Measurements from ENCODE around the gene SPATA31D3.
"Not testable (repeated sequence)": the region's sequence is repeated elsewhere in the genome, so short reads cannot be mapped to it uniquely, and the experiment has no call there.

The SPATA31D3 gene

DNA sequence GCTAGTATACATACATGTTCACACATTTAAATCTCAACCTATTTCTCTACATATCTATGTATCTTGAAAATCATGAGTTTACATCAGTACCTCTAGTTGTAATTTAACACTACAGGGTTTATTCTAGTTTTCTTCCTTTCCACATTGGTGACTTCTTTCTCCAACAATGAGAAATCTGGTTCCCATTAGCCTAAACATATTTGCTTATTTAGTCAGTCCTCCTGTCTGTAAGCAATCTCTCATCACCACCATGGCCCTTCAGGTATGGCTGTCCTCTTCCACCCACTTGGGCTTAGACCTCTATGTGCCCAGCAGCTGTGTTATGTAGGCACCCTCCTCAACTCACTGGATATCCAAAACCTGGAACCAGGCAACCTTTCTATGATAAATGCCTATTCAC lies 37.3 kb downstream of the SPATA31D3 start:
- DNase-seq = no peak

- DNase-seq = no peak
Observed at GRCh38 chr9:81981883-81982282, 38.6 kb downstream of the SPATA31D3 start.

DNA sequence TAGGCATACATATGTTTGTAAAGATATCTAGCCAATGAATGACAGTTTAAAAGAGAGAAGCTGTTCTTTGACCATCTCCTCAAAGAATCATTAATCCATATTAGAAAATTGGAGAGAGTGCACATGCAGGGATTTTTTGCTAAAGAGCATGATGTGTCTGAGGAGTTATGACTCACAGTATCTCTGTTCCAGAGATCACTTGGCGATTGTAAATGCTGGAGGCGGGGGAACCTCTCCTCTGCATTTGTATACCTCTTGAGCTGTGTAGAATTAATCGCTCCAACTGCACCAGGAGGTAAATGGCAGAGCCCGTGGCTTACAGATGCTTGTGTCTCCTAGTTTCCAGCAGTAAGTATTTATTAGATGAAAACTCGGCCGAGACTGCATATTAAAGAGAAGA lies 41.6 kb downstream of the SPATA31D3 start:
- DNase-seq = no peak

DNA sequence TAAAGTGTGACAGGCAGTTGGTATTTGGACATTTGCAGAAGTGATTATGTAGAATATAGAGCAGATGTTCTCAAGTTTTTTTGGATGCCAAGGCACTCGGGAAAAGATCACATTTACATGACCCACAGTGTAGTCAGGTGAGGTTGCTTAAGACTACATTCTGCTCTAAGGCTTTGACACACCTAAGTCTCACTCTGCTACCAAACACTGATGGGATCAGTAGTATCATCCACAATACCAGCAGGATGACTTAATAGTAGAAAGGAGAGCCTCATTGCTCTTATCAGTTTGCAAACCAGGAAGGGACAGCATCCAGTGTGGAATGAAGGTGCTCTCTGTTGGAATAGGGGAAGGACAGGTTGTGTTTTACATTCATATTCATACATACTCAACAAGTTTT lies 42.8 kb downstream of the SPATA31D3 start:
- no peak for DNase-seq

DNA sequence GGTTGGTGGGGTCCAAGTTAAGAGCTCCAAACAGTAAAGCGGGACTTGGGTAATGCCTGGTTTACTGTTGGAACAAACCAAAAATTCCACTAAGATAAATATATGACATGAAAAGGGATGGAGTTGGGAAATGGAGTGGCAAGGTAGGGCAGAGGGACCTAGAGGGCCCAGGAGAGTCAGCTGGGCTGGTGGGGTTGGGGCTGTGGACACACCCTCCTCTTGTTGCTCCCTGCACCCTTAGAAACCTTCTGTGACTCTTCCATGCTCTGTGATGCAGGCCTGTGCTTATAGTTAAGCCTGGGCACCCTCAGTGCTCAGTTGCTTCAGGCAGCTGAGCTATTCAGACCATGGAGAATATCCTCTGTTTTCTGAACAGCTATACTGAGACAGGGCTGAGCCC lies 45.2 kb downstream of the SPATA31D3 start, which contains the start of gene SPATA31D1:
Gene SPATA31D1, plus strand, starts transcription at position 301 of the 400 bp plus-strand sequence. Its CDS starts 47 bp downstream, at position 348.
- DNase-seq = not testable (repeated sequence)

GRCh38 chr9:81989700-81990099 lies 46.4 kb downstream of the SPATA31D3 start:
- no peak for DNase-seq

- DNase-seq = no peak
Observed at GRCh38 chr9:81993656-81994055, 50.4 kb downstream of the SPATA31D3 start.
